PFSK-1 (cell line): ENCODE measurements around the gene CCDC138.

Source experiments
- SIN3A ChIP-seq: IDR thresholded peaks from 2 replicates; pipeline ENCODE4 v1.6.1; 2012; ENCODE audit warnings: mild to moderate bottlenecking, low read length, moderate library complexity, borderline replicate concordance; ENCODE audit not compliant: insufficient read depth
- TAF1 ChIP-seq: IDR thresholded peaks from 2 replicates; pipeline ENCODE4 v1.6.1; 2012; ENCODE audit warnings: low read length, control low read depth, borderline replicate concordance; ENCODE audit not compliant: insufficient read depth

- TF ChIP-seq TAF1 = no peak
- TF ChIP-seq SIN3A = no peak
Measured at GRCh38 chr2:108847000-108847399, 60.4 kb downstream of the CCDC138 start.
